GM12878 (cell line): ENCODE data around the gene ELL2. TPM values are rescaled to one million over a fixed set of nuclear protein-coding genes. Genes with fewer than 3 reads are reported as not detected.

Experiments used
- ATAC-seq: fragments of 200-7000 bp; cut with Tn5 transposase; 3 replicates; pipeline ENCODE4 v1.9.1; 2020; ENCODE audit warnings: mild to moderate bottlenecking, moderate library complexity
- BruUV-seq: library from RNA; stranded (reverse); fragments of 400-500 nt; replicated peaks from 2 replicates; lab custom pipeline; 2021; lab: Mats Ljungman, UMichigan
- CTCF ChIA-PET: fragments of 300-600 bp; sonication (Branson Sonifier 250); formaldehyde crosslinking; extraction: SDS; loops from one replicate; lab custom pipeline; 2021; ENCODE audit warnings: inconsistent platforms; lab: Yijun Ruan, JAX
- POLR2A ChIA-PET: fragments of 350-600 bp; formaldehyde crosslinking; extraction: SDS; loops from one replicate; lab custom pipeline; 2021; ENCODE audit warnings: inconsistent platforms; lab: Charles Lee
- RAD21 ChIA-PET: fragments of 300-600 bp; sonication (Branson Sonifier 250); formaldehyde crosslinking; loops from one replicate; lab custom pipeline; 2023; ENCODE audit warnings: antibody characterized with exemption; ENCODE audit not compliant: unreplicated experiment; lab: Charles Lee
- SMC1A ChIA-PET: fragments of 300-600 bp; sonication (Branson Sonifier 250); formaldehyde crosslinking; loops from one replicate; lab custom pipeline; 2023; ENCODE audit not compliant: unreplicated experiment, uncharacterized antibody; lab: Charles Lee
- DNase-seq: peaks from one replicate; pipeline ENCODE4 v3.0.0-alpha.2; 2011; ENCODE audit warnings: low read depth, low spot score
- FAIRE-seq: peaks from 3 replicates; lab custom pipeline; 2011; peaks lifted over from hg19 to GRCh38; lab: Jason Lieb, UNC
- H2AFZ ChIP-seq: 2 replicates; pipeline ENCODE4 v1.6.0; 2011; ENCODE audit warnings: low read depth, low read length, control low read depth; ENCODE audit not compliant: control insufficient read depth
- H3K27ac ChIP-seq: 2 replicates; pipeline ENCODE4 v1.5.1; 2011; ENCODE audit warnings: control low read depth; ENCODE audit not compliant: control insufficient read depth, insufficient read depth
- H3K27me3 ChIP-seq, 2 experiments: replicated peaks in 1 of 2; 2 replicates each; pipeline versions ENCODE4 v1.6.0 to v1.6.1; 2011; ENCODE audit warnings: low read length in 1 of 2; ENCODE audit not compliant: control insufficient read depth in 2 of 2, insufficient read depth in 2 of 2
- H3K36me3 ChIP-seq, 2 experiments: 2 replicates each; pipeline ENCODE4 v1.5.1; 2011; ENCODE audit warnings: low read length in 1 of 2; ENCODE audit not compliant: control insufficient read depth in 2 of 2, insufficient read depth in 2 of 2
- H3K4me1 ChIP-seq: 2 replicates; pipeline ENCODE4 v1.6.1; 2011; ENCODE audit warnings: mild to moderate bottlenecking, low read length, moderate library complexity, mixed read lengths; ENCODE audit not compliant: control insufficient read depth, insufficient read depth
- H3K4me2 ChIP-seq: 2 replicates; pipeline ENCODE4 v1.6.0; 2011; ENCODE audit warnings: control low read depth; ENCODE audit not compliant: control insufficient read depth, insufficient read depth
- H3K4me3 ChIP-seq: fragments of 200-600 bp; sonication (generic); 2 replicates; pipeline ENCODE4 v1.5.1; 2016
- H3K79me2 ChIP-seq: 2 replicates; pipeline ENCODE4 v1.6.0; 2011; ENCODE audit warnings: low read length; ENCODE audit not compliant: control insufficient read depth, insufficient read depth
- H3K9ac ChIP-seq: 2 replicates; pipeline ENCODE4 v1.8.0; 2011; ENCODE audit warnings: low read length, control low read depth, mixed read lengths; ENCODE audit not compliant: control insufficient read depth, insufficient read depth
- H3K9me3 ChIP-seq: replicated peaks from 3 replicates; pipeline ENCODE4 v1.5.1; 2011; ENCODE audit warnings: mild to moderate bottlenecking, low read length; ENCODE audit not compliant: control insufficient read depth, insufficient read depth
- H4K20me1 ChIP-seq: 2 replicates; pipeline ENCODE4 v1.6.0; 2011; ENCODE audit not compliant: control insufficient read depth, insufficient read depth
- ASH2L ChIP-seq: fragments of 300-600, 200-600 bp; sonication (generic); IDR thresholded peaks from 2 replicates; pipeline ENCODE4 v1.6.1; 2017; ENCODE audit warnings: low read depth, mild to moderate bottlenecking, borderline replicate concordance
- EED ChIP-seq: sonication (generic); IDR thresholded peaks from 2 replicates; pipeline ENCODE4 v1.6.1; 2016; ENCODE audit warnings: antibody characterized with exemption, low read depth
- IKZF1 ChIP-seq: fragments of 450-650 bp; conservative IDR thresholded peaks from 2 replicates; pipeline ENCODE4 v1.6.1; 2017; ENCODE audit warnings: antibody characterized with exemption, mild to moderate bottlenecking
- IKZF2 ChIP-seq, 2 experiments: fragments of 450-650 bp; IDR thresholded peaks; 2 replicates each; pipeline ENCODE4 v1.6.1; 2017; ENCODE audit warnings: mild to moderate bottlenecking in 2 of 2, moderate library complexity in 2 of 2
- JUND ChIP-seq: IDR thresholded peaks from 2 replicates; pipeline ENCODE4 v1.6.1; 2012; ENCODE audit warnings: low read depth, mild to moderate bottlenecking, low read length, improper control_type of control experiment, moderate library complexity
- SPI1 ChIP-seq: IDR thresholded peaks from 2 replicates; pipeline ENCODE4 v1.6.1; 2011; ENCODE audit warnings: low read depth, mild to moderate bottlenecking, low read length, moderate library complexity, borderline replicate concordance; ENCODE audit not compliant: insufficient read depth
- WGBS: methylation state at CpG from one replicate; pipeline ENCODE4 v1.1.6; 2016; ENCODE audit warnings: low lambda C conversion rate; ENCODE audit not compliant: insufficient replicate concordance, insufficient coverage; ENCODE audit errors: missing lambda C conversion rate; 5-methylcytosine and 5-hydroxymethylcytosine counted together
- in situ Hi-C: fragments of 300-500 bp; cut with MboI; formaldehyde crosslinking; loops from 9 replicates; pipeline ENCODE4 v1.14.3; 2018; ENCODE audit warnings: mixed read lengths
- intact Hi-C: fragments of 100-400 bp; cut with micrococcal nuclease; formaldehyde crosslinking; loops from one replicate; pipeline ENCODE4 v1.14.2; 2022; ENCODE audit not compliant: unreplicated experiment
- polyA plus RNA-seq, 11 experiments: library from polyadenylated mRNA; depleted of rRNA in 4 of 11; unstranded in 6 of 11; stranded (reverse) in 5 of 11; fragments of >200 nt; fragmentation: Nextera tagmentation in 4 of 11; fragmentation: Illumina TruSeq in 1 of 11; extraction: Ambion mirVana in 4 of 11; extraction: Trizol in 1 of 11; gene quantifications; 1 replicate in 1 of 11; 2 replicates in 10 of 11; pipeline versions ENCODE4 v1.2.1 to v1.2.3, GENCODE V29; 2011 to 2016; ENCODE audit warnings: inconsistent platforms in 2 of 11, missing spikeins in 2 of 11, low read depth in 1 of 11
- total RNA-seq, 4 experiments: library from RNA; depleted of rRNA in 3 of 4; stranded (reverse); fragments of >200 nt in 3 of 4; fragmentation: Illumina TruSeq in 1 of 4; extraction: Trizol in 1 of 4; gene quantifications; 2 replicates each; pipeline versions ENCODE4 v1.2.1 to v1.2.3, GENCODE V29; 2013 to 2021

ELL2 gene
- total and polyA plus RNA-seq, 10 of the 15 experiments (the other 5 are each of a cell fraction or from before 2014, with no cell fraction given): 24.2 to 91.4 (median 57.4) TPM

- ChIA-PET SMC1A (interaction anchor here (0.9 to 21.9 kb wide), 11 partner anchors 9 to 196 kb away, joined by 3 to 622 read pairs (median 7); partner anchors contain the start of genes GLRX and RFESD), POLR2A (interaction anchor here (0.6 to 2.0 kb wide), 5 partner anchors 16 to 60 kb away, joined by 3 to 6 read pairs (median 4); no protein-coding TSS in a partner anchor), RAD21 (interaction anchor here (0.7 to 11.7 kb wide), 13 partner anchors 9 to 613 kb away, joined by 3 to 209 read pairs (median 4); partner anchors contain the start of gene GLRX), CTCF (interaction anchor here (0.6 to 17.6 kb wide), 17 partner anchors 8 to 761 kb away, joined by 3 to 653 read pairs (median 4); partner anchors contain the start of genes GLRX and RFESD)
- ATAC-seq: no peak
- Histone ChIP-seq H3K9me3 (no peaks in the 10 kb centered on the region), H3K36me3 (no peaks in the 10 kb centered on the region), H3K27ac (no peak overlapping the region), H2AFZ (no peak overlapping the region), H3K4me1 (peaks cover 26% of the 10 kb centered on the region), H3K27me3 (no peaks in the 10 kb centered on the region), H3K4me3 (no peak overlapping the region), H3K4me2 (peak overlapping the region; percentile 50; the same call in 1 of the 2 replicates), H4K20me1 (no peaks in the 10 kb centered on the region), H3K79me2 (no peaks in the 10 kb centered on the region), H3K9ac (no peak overlapping the region)
- BruUV-seq: no TSS peak
- TF ChIP-seq JUND (no peak), EED (0 out of 2 replicates have a peak, but pooled peaks have one; percentile 17), SPI1 (peak; percentile 69; the same call in 1 of the 2 replicates), ASH2L (no peak), IKZF1 (0 out of 2 replicates have a peak, but pooled peaks have one; percentile 33), IKZF2 (IDR thresholded peaks at IDR 0.05) (peak in 1 of 2 experiments; percentile 20; a peak in 1 of 4 replicates)
- 0% methylated on average over 1 of the region's 1 CpG for WGBS
- intact Hi-C loops (loop anchor here (10.0 kb wide), 1 partner anchor 286 kb away; the partner anchor contains the start of genes ARSK and SKIC3), in situ Hi-C loops (no loop called here)
- FAIRE-seq: no peak
- DNase-seq: no peak
These were observed 120.5 kb downstream of the ELL2 start for GRCh38 chr5:95840956-95841705.
